ENCODE results near the gene HSD17B2. TPM values are rescaled to one million over a fixed set of nuclear protein-coding genes. Genes with fewer than 3 reads are reported as not detected.
A peak's percentile ranks its signal among the peaks of the same experiment; 100 is the strongest.
"Not testable (repeated sequence)": the region's sequence is repeated elsewhere in the genome, so short reads cannot be mapped to it uniquely, and the experiment has no call there.

HSD17B2 gene
- total and polyA plus RNA-seq, 9 donors = 0.12 to 4.5 (median 0.59) TPM; not detected in 4

DNA sequence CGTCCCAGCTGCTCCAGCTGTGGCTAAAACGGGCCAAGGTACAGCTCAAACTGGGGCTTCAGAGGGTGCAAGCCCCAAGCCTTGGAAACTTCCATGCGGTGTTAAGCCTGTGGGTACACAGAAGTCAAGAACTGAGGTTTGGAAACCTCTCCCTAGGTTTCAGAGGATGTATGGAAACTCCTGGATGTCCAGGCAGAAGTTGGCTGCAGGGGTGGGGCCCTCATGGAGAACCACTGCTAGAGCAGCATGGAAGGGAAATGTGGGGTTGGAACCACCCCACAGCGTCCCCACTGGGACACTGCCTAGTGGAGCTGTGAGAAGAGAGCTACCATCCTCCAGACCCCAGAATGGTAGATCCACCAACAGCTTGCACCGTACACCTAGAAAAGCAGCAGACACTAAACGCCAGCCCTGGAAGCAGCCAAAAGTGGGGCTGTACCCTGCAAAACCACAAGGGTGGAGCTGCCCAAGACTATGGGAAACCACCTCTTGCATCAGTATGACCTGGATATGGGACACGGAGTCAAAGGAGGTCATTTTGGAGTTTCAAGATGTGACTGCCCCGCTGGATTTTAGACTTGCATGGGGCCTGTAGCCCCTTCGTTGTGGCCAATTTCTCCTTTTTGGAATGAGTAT is 26.0 kb upstream of the HSD17B2 start:
- Histone ChIP-seq H3K27me3 (no peaks in the 10 kb centered on the region), H3K27ac (no peak overlapping the region), H3K4me3 (no peak overlapping the region), H3K9me3 (peaks cover 0 to 6% of the 10 kb centered on the region in 2 donors), H3K4me1 (ENCODE audit: insufficient read depth) (no peaks in the 10 kb centered on the region), H3K36me3 (no peaks in the 10 kb centered on the region)
- TF ChIP-seq, protein P1, sequence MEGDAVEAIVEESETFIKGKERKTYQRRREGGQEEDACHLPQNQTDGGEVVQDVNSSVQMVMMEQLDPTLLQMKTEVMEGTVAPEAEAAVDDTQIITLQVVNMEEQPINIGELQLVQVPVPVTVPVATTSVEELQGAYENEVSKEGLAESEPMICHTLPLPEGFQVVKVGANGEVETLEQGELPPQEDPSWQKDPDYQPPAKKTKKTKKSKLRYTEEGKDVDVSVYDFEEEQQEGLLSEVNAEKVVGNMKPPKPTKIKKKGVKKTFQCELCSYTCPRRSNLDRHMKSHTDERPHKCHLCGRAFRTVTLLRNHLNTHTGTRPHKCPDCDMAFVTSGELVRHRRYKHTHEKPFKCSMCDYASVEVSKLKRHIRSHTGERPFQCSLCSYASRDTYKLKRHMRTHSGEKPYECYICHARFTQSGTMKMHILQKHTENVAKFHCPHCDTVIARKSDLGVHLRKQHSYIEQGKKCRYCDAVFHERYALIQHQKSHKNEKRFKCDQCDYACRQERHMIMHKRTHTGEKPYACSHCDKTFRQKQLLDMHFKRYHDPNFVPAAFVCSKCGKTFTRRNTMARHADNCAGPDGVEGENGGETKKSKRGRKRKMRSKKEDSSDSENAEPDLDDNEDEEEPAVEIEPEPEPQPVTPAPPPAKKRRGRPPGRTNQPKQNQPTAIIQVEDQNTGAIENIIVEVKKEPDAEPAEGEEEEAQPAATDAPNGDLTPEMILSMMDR (IDR thresholded peaks at IDR 0.05) = no peak
- no peak for TF ChIP-seq POLR2A (IDR thresholded peaks at IDR 0.05)
- no peak for TF ChIP-seq EP300 (IDR thresholded peaks at IDR 0.05)
- intact Hi-C loops (cut with DNase I) = no loop called here
- 82 to 89% (median 86%) methylated on average over 9 of the region's 9 CpGs for WGBS, 3 donors
- DNase-seq = no peak

DNA sequence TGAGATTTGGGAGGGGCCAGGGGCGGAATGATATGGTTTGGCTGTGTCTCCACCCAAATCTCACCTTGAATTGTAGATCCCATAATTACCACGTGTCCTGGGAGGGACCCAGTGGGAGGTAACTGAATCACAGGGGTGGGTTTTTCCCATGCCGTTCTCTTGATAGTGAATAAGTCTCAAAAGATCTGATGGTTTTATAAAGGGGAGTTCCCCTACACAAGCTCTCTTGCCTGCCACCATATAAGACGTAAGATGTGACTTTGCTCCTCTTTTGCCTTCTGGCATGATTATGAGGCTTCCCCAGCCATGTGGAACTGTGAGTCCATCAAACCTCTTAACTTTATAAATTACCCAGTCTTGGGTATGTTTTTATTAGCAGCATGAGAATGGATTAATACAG is 25.3 kb upstream of the HSD17B2 start:
- H3K4me3 ChIP-seq; H3K27me3 ChIP-seq; H3K36me3 ChIP-seq; H3K9me3 ChIP-seq; H3K4me1 ChIP-seq (ENCODE audit: insufficient read depth); H3K27ac ChIP-seq; DNase-seq; intact Hi-C loops (cut with DNase I): not testable (repeated sequence)
- WGBS, 3 donors = 80 to 85% (median 82%) methylated on average over 4 of the region's 4 CpGs

DNA sequence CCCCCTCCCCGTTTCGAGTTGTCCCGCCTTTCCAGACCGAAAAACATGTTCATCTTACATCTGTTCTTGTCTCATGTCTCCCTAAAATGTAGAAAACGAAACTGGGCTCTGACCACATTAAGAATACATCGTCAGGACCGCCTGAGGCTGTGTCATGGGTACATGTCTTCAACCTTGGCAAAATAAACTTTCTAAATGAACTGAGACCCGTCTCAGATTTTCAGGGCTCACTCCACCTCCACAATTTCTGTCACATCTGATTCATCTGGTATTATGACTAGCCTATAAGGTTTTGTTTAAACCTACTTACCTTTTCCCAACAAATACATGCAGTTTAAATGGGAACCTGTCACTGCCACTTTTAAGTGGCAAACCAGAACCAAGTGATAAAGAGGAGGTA is 24.4 kb upstream of the HSD17B2 start:
- Histone ChIP-seq H3K4me1 (ENCODE audit: insufficient read depth) (no peaks in the 10 kb centered on the region), H3K4me3 (peak overlapping the region; percentile 45), H3K27me3 (no peaks in the 10 kb centered on the region), H3K36me3 (no peaks in the 10 kb centered on the region), H3K27ac (no peak overlapping the region), H3K9me3 (peaks cover 0 to 6% of the 10 kb centered on the region in 2 donors)
- WGBS, 3 donors = 74 to 91% (median 78%) methylated on average over 8 of the region's 8 CpGs
- intact Hi-C loops (cut with DNase I) = no loop called here
- no peak for DNase-seq
- TF ChIP-seq EP300 (IDR thresholded peaks at IDR 0.05) = no peak
- TF ChIP-seq, protein P1 (IDR thresholded peaks at IDR 0.05) = no peak
- TF ChIP-seq POLR2A (IDR thresholded peaks at IDR 0.05) = no peak

DNA sequence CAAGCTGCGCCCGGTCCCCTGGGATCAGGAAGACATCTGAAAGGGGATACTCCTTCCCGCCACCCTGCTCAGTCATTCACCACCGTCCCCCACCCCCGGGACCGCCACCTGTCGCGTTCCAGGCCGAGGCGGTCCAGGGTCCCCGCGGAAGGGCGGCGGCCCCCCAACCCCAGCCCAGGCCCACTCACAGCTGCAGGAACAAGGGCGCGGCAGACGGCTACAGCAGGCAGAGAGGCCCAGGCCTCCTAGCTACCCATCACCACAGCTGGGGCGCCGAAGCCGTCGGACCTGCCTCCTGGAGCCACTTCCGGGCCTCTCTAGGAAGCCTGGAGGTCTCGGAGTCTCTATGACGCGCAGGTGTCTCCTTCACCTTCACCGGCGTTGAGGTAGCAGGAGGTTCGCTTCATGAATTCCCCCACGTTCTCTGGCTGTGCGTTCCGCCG is 23.8 kb upstream of the HSD17B2 start, which contains the start of gene SDR42E1:
Gene SDR42E1 (minus strand): TSS at position 272 of the 443 bp plus-strand sequence. CDS start 10,612 bp downstream, outside the sequence.
- Histone ChIP-seq H3K9me3 (peaks cover 0 to 6% of the 10 kb centered on the region in 2 donors), H3K27me3 (no peaks in the 10 kb centered on the region), H3K36me3 (no peaks in the 10 kb centered on the region), H3K4me1 (ENCODE audit: insufficient read depth) (no peaks in the 10 kb centered on the region), H3K4me3 (peak within 1 kb of the TSS; percentile 45), H3K27ac (no peak within 1 kb of the TSS)
- 11 to 22% (median 14%) methylated on average over 30 to 32 of the region's 32 CpGs for WGBS, 3 donors
- intact Hi-C loops (cut with DNase I) = no loop called here
- TF ChIP-seq EP300 (IDR thresholded peaks at IDR 0.05) (no peak), POLR2A (IDR thresholded peaks at IDR 0.05) (no peak)
- TF ChIP-seq, protein P1 (IDR thresholded peaks at IDR 0.05) = no peak
- DNase-seq = peak in 1 of 5 donors; percentile 14

DNA sequence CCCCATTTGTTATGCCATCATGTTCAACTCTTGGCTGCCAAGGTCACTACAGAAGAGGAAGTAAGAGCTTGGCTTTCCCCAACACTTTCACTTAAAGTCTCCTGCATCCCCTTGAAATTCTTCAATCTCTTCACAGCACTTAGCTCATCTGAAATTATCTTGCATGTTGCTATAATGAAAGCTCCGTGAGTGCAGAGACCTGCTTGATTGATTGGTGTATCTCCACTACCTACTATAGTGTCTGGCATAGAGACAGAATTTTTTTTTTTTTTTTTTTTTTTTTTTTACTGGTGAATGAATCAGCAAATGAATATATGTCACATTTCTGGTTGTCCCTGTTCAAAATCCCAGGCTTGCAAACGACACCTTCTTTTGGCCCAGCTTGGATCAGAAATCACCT is 21.9 kb upstream of the HSD17B2 start:
- Histone ChIP-seq H3K4me1 (ENCODE audit: insufficient read depth) (no peaks in the 10 kb centered on the region), H3K36me3 (no peaks in the 10 kb centered on the region), H3K9me3 (peaks cover 0 to 6% of the 10 kb centered on the region in 2 donors), H3K27me3 (no peaks in the 10 kb centered on the region), H3K27ac (no peak overlapping the region), H3K4me3 (no peak overlapping the region)
- TF ChIP-seq POLR2A (IDR thresholded peaks at IDR 0.05) = no peak
- TF ChIP-seq EP300 (IDR thresholded peaks at IDR 0.05) = no peak
- TF ChIP-seq, protein P1 (IDR thresholded peaks at IDR 0.05) = no peak
- intact Hi-C loops (cut with DNase I) = no loop called here
- no peak for DNase-seq
- WGBS, 3 donors = 66 to 74% (median 69%) methylated on average over 2 of the region's 2 CpGs
